ENCODE measurements around the gene TRIOBP.

TRIOBP gene

DNA sequence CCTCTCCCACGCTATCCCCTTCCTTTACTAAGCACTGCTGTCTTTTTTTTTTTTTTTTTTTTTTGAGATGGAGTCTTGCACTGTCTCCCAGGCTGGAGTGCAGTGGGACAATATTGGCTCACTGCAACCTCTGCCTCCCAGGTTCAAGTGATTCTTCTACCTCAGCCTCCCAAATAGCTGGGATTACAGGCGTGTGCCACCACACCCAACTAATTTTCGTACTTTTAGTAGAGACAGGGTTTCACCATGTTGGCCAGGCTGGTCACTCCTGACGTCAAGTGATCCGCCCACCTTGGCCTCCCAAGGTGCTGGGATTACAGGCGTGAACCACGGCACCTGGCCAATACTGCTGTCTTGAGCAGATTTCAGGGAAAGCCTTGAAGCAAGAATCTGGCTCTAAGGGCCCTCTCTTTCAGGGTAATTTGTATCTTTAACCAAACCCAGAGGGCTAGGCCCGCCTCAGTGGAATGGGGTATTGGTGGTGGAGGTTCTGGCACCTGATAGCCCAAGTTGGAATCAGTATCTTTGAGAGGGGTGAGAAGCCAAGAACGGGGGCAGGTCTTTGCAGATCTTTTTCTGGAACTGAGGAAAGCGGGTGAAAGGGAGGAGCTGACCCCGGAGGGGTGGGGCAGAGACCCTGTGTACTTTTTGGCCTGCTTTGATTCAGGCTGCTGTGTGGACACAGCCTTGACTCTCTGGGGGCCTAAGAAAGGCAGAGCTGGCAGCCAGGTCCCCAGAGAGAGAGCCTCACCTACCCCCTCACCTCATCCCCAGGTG is 37.0 kb downstream of the TRIOBP start:
- DNase-seq, result no peak

DNA sequence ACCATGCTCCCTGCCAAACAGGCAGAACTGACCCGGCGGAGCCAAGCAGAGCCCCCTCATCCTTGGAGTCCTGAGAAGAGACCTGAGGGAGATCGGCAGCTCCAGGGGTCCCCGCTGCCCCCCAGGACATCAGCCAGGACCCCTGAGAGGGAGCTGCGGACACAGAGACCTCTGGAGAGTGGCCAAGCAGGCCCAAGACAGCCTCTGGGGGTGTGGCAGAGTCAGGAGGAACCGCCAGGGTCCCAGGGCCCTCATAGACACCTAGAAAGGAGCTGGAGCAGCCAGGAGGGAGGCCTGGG is 37.5 kb downstream of the TRIOBP start:
- DNase-seq, result no peak

DNA sequence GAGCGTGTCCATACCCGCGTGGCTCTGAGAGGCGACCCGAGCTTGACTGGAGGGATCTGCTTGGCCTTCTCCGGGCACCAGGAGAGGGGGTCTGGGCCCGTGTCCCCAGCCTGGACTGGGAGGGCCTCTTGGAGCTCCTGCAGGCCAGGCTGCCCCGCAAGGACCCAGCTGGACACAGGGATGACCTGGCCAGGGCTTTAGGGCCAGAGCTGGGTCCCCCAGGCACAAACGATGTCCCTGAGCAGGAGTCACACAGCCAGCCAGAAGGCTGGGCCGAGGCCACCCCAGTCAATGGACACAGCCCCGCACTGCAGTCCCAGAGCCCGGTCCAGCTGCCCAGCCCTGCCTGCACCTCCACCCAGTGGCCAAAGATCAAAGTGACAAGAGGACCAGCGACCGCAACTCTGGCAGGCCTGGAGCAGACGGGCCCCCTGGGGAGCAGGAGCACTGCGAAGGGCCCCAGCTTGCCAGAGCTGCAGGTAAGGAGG is 38.2 kb downstream of the TRIOBP start:
- DNase-seq, result no peak

DNA sequence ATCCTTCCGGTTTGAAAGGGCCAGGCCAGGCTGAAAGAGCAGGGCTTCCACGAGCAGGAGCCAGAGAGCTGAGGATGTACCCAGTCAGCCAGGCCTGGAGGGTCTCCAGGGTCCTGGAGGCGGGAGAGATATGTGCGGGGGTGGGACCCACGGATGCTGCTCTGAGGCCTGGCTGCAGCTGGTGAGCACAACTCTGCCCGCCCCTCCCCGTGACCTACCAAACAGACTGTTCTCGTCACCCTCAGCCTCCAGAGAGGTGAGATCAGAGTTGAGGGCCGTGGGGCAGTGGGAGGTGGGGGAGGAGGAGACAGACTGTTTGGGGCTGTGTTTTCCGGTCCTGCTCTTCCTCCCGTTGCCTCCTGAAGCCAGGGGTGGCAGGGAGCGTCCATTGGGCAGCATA is 42.2 kb downstream of the TRIOBP start:
- no peak for DNase-seq

DNA sequence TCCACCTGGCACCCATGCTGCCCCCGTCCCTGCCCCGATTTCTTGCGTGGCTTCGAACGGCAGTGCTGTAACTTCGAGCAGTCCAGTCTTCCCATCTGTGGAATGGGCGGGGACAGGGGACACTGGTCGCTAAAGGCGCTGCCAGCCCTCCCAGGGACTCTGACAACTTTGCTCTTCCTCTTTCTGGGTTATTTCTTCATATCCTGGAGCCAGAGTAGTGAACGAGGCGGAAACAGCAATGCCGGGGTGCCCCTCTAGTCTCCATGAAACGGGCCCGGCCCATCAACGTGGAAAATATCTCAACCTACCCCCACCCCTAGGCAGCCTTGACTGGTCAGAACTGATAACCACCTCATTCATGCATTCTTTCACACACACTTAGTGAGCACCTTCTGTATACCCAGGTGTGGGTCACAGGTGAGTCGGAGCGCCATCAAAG is 42.8 kb downstream of the TRIOBP start:
- DNase-seq, result no peak

DNA sequence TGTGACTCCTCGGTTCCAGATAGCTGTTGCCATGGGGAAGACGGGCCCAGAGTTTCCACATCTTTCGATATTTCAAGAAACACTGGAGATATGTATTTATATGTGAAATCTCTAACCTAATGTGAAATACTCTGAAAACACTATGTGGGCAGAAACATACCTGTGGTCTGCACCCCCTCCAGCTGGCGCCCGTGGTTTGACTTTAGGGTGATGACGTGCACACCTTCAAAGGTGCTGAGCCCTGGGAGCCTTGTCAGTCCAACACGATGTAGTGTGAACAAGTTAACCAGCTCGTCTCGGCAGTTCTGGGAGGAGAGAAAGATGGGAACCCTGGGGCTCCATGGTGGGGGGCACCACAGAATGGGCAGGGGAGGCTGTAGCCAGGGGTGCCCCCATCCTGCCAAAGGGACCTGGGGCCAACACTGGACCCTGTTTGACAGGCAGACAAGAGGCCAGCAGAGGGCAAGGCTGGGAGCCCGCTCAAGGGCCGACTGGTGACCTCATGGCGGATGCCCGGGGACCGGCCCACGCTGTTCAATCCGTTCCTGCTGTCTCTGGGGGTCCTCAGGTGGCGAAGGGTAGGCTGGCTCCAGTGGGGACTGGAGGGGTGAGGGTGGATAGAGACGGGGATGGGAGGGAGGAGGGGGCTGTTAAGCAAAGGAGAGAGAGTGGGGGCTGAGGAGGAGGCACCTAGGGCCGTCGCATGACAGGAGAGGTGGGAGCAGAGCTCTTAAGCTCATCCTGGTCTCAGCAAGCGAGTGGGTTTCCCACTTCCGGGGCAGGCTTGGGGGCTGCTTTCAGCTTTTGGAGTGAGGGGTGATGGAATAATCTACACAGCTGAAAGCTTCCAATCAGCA is 43.8 kb downstream of the TRIOBP start:
- no peak for DNase-seq

DNA sequence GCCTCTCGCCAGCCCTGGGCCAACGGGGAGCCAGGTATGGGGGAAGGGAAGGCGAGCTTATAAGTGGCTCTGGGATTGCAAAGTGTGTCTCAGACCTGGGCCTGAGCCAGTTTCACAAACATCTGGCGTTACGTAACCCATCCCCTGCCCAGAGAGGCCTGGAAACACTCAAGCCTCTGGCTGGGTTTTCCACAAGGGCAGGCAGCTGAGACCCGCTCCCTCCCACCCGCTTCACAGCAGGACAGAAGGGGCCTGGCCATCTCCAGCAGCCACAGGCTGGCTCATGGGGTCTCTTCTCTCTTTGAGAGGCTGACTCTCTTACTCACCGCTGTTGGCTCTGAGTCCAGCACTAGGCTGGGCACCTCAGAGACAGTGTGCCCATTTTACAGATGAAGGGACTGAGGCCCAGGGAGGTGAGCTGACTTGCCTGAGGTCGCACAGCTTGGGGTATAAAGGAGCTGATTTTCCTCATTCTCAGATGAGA is 44.5 kb downstream of the TRIOBP start:
- no peak for DNase-seq

DNA sequence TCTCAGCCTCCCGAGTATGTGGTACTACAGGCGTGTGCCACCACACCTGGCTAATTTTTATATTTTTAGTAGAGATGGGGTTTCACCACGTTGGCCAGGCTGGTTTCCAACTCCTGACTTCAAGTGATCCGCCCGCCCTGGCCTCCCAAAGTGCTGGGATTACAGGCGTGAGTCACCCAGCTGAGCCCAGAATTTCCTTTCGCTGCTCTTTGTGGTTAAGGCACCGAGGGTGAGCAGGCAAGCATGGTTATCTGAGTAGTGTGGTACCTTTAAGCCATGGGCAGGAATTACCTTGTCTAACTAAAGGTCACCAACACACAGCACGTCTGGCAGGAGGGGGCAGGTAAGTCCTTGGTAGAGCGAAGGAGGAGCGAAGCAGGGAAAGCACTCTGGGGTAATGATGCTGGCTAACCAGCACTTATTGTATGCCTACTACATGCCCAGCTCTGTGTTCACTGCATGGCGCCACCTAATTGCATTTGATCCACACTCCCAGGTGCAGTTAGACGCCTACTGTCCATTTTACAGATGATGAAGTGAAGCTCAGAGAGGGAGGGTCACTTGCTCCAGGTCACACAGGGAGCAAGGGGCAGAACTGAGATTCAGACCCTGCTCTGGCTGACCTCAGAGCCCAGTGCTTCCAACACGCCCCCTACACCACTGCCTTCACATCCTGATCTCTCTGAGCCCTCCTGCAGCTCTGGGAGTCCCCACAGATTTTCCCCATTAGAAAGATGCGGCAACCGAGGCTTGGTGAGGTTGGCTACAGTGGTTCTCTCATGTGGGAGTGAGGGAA is 45.7 kb downstream of the TRIOBP start:
- DNase-seq, result no peak

DNA sequence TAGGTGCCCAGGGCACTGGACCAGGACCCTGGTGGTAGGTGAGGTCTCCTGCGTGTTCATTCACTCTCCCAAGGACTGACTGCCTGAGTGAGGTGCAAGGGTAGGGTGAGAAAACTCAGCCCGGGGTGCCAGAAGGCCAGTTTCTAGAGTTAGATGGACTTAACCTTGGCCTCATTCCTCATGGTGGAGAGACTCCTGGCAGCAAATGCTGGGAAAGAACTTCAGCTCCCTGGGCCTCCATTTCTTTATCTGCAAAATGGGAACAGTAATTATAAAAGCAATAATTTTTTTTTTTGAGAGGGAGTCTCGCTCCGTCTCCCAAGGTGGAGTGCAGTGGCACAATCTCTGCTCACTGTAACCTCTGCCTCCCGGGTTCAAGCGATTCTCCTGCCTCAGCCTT is 47.7 kb downstream of the TRIOBP start:
- no peak for DNase-seq

DNA sequence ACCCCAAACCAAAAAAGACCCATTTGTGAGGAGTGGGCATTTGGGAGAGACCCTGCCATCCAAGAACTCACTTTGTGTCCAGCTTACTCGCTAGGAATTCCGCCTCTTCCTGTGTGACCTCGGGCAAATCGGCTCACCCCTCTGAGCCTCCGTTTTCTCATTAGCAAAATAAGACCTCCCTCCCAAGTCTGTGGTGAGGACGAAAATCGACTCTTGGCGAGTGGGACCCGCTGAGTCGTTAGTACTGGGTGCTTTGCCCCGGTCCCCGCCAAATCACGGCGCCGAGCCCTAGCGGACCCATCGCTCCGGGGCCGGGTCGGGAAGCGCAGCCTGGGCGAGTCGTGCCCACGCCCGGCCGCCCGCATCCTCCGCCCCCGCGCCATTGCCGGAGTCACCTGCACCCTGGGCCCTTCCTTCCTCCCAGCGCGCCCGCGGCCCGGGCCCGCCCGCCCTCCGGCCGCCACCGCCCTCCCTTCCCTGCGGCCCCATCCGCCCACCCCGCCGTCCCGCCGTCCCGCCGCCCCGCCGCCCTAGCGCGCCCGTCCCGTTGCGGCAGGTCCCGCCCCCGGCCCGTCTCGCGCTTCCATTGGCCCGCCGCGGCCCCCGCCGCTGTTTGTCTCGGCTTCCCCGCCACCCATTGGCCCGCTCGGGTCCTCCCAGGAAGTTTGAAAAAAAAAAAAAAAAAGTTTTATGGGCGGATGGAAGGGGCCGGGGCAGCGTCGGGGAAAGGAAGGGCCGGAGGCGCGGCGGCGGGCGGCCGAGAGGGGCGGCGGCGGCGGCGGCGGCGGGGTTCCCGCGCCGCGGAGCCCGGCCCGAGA is 48.9 kb downstream of the TRIOBP start:
- DNase-seq, result peak; percentile 74 to 86 (median 79)

DNA sequence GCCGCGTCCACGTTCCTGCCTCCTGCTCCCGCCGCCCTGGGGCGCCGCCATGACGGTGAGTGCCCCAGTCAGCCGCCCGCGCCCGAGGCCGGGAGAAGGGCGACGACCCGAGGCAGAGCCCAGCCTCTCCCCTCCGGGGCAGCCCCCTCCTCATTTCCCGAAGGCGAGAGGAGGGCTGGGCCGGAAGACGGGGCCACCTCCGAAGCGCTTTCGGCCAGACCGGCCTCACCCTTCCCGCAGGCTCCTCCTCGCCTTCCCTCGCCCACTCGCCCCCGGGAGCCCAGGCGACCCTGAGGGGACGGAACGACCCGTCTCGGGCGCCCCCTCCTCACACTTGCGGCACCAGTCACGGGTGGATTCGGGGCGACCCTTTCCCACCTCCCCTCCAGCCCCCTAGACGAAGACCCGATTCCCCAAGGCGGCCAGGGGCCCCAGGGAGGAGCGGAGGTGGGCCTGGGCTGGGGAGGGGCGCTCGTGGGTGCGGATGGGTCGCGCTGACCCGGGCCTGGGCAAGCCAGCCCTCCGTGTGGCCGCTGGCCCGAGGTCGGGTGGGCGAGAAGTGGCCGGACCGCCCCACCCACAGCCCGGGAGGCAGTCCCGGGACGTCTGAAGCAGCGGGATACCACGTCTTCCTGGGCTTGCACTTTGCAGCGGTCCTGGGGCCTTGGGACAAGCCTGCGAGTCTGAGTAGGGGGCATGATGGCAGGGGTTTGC is 49.7 kb downstream of the TRIOBP start:
- DNase-seq, result peak in 2 of 6 experiments; percentile 48 to 50

DNA sequence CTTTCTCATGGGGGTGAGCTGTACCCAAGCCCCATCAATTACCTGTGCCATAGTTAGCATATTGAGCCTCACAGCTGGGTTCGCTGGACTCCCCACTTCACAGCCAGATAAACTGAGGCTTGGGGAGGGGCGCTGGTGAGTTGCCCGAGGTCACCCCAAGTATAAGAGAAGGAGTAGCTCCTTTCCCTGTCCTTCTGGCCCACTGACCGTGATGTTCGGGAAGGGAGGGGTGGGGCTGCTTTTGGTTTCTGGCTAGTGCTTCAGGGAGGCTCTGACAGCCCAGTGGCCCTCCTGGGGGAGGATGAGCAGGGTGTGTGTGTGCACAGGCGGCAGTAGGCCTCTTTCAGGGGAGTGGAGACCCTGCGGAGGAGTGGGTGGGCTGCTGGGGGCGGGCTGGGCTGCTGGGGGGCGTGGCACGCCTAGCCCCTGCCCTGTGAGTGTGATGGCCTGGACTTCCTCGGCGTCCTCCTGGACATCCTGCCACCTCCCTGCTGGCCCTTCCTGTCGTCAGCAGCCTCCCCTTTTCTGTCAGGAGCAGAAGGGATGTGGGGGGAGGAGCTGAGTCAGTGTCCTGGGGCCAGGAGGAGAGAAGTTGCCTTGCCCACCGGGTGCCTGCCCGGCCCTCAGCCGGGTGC is 50.3 kb downstream of the TRIOBP start:
- DNase-seq, result no peak

DNA sequence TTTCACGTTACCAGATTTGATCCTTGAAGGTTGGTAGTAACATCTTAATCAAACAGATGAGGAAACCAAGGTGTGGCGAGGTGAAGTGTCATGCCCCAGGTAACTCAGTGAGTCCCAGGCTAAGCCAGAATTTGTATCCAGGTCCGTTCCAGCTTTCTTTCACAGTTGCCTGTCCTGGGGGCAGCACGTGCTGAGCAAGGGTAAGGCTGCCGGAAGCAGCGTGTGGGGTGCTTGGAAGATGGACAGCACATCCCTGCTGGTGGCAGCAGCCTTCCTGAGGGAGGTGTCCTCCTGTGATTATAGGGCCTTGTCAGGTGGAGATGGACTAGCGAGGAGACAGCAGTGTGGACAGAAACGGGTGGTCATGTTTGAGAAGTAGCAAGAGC is 50.9 kb downstream of the TRIOBP start:
- no peak for DNase-seq

DNA sequence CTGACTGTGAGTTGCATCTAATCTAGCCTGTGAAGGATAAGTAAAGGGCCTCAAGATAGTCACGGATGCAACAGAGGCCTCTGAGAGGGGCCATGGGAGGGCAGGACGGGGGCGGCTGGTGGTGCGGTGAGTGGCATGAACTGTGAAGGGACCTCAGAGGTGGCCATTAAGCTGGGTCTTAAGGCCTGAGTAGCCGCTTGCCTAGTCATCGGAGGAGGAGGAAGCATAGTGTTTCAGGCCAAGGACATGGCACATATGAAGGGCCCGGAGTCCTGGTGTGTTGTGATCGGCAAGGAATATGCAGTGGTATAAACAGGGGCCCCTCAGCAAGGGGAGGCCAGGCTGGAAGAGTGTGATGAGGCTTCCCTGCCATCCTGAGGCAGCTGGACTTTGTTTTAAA is 51.8 kb downstream of the TRIOBP start:
- no peak for DNase-seq

DNA sequence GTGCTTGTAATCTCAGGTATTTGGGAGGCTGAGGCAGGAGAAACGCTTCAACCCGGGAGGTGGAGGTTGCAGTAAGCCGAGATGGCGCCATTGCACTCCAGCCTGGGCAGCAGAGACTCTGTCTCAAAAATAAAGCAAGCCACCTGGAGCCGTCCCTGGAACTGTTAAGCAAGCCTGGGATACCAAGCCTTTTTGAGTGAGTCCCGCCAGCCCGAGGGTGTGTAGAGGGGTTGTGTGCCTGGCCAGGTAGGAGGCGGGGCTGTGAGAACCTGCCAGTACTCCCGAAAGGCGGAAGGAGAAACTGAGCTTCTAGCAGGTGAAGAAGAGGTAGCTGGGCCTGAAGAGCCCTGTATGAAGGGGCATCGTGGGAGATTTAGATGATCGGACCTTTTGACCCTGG is 52.4 kb downstream of the TRIOBP start:
- no peak for DNase-seq

DNA sequence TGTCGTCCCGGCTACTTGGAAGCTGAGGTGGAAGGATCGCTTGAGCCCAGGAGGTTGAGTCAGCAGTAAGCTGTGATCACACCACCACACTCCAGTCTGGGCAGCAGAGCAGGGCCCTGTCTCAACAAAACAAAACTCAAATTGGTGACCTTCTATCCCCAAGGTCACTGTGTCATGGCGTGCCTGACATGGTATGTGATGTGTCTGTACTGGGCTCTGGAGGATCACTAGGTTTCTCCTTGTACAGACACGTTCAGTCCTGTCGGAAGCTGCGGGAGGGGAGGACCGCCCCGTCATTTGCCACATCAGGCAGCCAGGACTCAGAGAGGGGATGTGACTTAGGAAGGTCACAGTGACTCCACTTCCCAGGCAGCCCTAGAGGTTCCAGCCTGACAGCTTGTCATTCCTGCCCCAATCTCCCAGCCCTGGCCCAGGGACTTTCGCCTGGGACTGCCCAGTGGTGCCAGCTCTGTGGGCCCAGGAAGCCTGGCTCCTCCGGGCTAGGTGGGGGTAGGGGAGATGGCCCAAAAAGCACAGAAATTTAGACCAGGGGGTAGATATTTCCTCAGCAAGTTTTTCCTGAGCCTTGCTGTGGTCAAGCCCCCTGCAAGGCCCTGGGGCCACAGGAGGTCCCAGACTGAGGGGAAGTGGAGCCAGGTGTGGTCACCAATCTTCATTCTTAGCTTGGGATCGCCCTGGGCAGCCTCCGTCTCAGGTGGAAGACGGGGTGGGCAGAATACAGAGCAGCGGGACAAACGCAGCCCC is 53.2 kb downstream of the TRIOBP start:
- no peak for DNase-seq

DNA sequence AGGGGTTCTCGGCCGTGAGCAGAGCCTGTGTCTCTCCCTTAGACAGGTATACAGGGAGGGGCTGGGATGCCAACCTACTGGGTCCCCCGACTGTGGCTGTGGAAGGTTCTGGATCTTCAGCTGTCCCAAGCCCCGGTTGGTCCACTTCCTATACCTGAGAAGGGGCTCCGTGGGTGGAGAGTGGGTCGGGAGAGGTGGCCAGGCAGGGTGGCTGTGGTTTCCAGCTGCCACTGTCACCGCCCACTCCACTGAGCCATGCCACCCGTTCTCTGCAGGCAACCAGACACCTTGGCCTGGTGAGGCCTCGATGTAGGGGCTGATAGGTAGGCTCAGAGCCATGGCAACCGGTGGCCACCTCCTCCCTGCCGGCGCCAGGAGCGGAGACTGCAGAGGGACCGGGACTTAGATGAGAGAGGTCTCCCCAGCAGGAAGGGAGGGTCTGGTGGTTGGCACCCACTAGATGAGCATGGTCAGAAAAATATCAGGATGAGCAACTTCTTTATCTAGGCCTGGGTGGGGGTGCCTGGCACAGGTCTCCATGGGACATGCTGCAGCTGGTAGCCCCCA is 53.8 kb downstream of the TRIOBP start:
- no peak for DNase-seq

DNA sequence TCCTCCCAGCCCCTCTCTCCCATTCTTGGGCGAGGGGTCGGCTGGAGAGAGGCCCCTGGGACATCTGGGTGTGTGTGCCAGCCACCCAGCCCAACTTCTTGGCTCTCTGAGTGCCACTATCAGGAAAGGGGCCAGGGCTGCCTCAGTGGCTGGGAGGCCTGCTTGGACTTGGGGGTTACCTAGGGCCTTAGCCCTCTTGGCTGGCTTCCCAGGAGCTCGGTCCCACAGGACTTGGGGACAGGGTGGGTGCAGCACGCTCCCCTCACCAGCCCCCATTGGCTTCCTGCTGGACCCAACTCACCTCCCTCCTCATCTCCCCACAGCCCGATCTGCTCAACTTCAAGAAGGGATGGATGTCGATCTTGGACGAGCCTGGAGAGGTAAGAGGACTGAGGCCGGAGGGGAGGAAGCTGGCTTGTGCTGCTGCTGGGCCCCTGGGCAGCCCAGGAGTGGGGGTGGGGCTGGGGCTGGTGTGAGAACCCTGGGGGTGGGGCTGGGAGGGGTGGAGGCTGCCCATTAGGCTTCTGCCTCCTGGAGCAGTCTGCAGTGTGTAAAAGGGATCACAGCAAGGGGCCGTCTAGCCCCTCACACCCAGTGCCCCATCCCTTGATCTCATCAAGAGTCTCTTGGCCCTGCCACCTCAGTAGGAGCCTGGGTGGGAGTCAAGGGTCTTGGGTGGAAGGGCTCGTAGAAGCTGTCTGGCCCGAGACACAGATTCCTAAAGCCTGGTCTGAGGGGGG is 54.8 kb downstream of the TRIOBP start:
- DNase-seq, result no peak
